OCI-LY1 (cell line): ENCODE data around the gene ITIH1.

Experiments
- H2AFZ ChIP-seq: fragments of 200-600 bp; sonication (generic), shearing (Covaris generic); 2 replicates; pipeline ENCODE4 v1.6.0; 2014; ENCODE audit warnings: antibody characterized with exemption, mild to moderate bottlenecking, low read length
- H3F3A ChIP-seq: fragments of 200-600 bp; sonication (generic), shearing (Covaris generic); 2 replicates; pipeline ENCODE4 v1.6.0; 2014; ENCODE audit warnings: mild to moderate bottlenecking, antibody characterized with exemption, low read length, moderate library complexity; ENCODE audit not compliant: insufficient read depth
- H3K27ac ChIP-seq: fragments of 200-600 bp; sonication (generic); 2 replicates; pipeline ENCODE4 v1.5.1; 2014; ENCODE audit warnings: low read length, mixed run types, mild to moderate bottlenecking, low read depth; ENCODE audit not compliant: poor library complexity, severe bottlenecking
- H3K27me3 ChIP-seq: fragments of 200-600 bp; sonication (generic); 2 replicates; pipeline ENCODE4 v1.6.0; 2014; ENCODE audit warnings: antibody characterized with exemption, mild to moderate bottlenecking, low read length, moderate library complexity; ENCODE audit not compliant: insufficient read depth
- H3K36me3 ChIP-seq: fragments of 200-600 bp; sonication (generic); 2 replicates; pipeline ENCODE4 v1.6.1; 2014; ENCODE audit warnings: mild to moderate bottlenecking, antibody characterized with exemption, low read length, moderate library complexity, mixed read lengths; ENCODE audit not compliant: insufficient read depth
- H3K4me1 ChIP-seq: fragments of 200-600 bp; sonication (generic); 2 replicates; pipeline ENCODE4 v1.5.1; 2014; ENCODE audit warnings: mild to moderate bottlenecking, low read length, moderate library complexity; ENCODE audit not compliant: insufficient read depth, severe bottlenecking
- H3K4me2 ChIP-seq: fragments of 200-600 bp; sonication (generic), shearing (Covaris generic); 2 replicates; pipeline ENCODE4 v1.6.1; 2014; ENCODE audit warnings: low read length
- H3K4me3 ChIP-seq: fragments of 200-600 bp; sonication (generic); 2 replicates; pipeline ENCODE4 v1.5.1; 2014; ENCODE audit warnings: low read length, low read depth, mild to moderate bottlenecking, mixed read lengths; ENCODE audit not compliant: poor library complexity, severe bottlenecking
- H3K79me2 ChIP-seq: fragments of 200-600 bp; shearing (Covaris generic); 2 replicates; pipeline ENCODE4 v1.6.1; 2016; ENCODE audit warnings: mixed run types, low read length, mixed read lengths; ENCODE audit not compliant: insufficient read depth
- H3K9ac ChIP-seq: fragments of 200-600 bp; sonication (generic), shearing (Covaris generic); 2 replicates; pipeline ENCODE4 v1.6.1; 2014; ENCODE audit warnings: mild to moderate bottlenecking, low read length, mixed read lengths
- H3K9me2 ChIP-seq: fragments of 200-600 bp; sonication (generic), shearing (Covaris generic); 2 replicates; pipeline ENCODE4 v1.6.1; 2014; ENCODE audit warnings: low read depth, mild to moderate bottlenecking, low read length, mixed read lengths
- H3K9me3 ChIP-seq: fragments of 200-600 bp; shearing (Covaris generic); 2 replicates; pipeline ENCODE4 v1.6.1; 2014; ENCODE audit warnings: low read length, mixed read lengths
- H4K20me1 ChIP-seq: fragments of 200-600 bp; sonication (generic), shearing (Covaris generic); 2 replicates; pipeline ENCODE4 v1.6.0; 2016; ENCODE audit warnings: mild to moderate bottlenecking, low read length; ENCODE audit not compliant: insufficient read depth
- EZH2 ChIP-seq: fragments of 200-600 bp; sonication (generic), shearing (Covaris generic); IDR thresholded peaks from 2 replicates; pipeline ENCODE4 v1.8.0; 2017; ENCODE audit warnings: borderline replicate concordance, mixed run types, mild to moderate bottlenecking, antibody characterized with exemption, low read length, moderate library complexity, mixed read lengths
- TF ChIP-seq, protein P1 (sequence below): fragments of 200-600 bp; sonication (generic), shearing (Covaris generic); IDR thresholded peaks from 2 replicates; pipeline ENCODE4 v1.5.1; 2017; ENCODE audit warnings: mild to moderate bottlenecking, antibody characterized with exemption, low read length, moderate library complexity, mixed read lengths

Gene ITIH1

DNA sequence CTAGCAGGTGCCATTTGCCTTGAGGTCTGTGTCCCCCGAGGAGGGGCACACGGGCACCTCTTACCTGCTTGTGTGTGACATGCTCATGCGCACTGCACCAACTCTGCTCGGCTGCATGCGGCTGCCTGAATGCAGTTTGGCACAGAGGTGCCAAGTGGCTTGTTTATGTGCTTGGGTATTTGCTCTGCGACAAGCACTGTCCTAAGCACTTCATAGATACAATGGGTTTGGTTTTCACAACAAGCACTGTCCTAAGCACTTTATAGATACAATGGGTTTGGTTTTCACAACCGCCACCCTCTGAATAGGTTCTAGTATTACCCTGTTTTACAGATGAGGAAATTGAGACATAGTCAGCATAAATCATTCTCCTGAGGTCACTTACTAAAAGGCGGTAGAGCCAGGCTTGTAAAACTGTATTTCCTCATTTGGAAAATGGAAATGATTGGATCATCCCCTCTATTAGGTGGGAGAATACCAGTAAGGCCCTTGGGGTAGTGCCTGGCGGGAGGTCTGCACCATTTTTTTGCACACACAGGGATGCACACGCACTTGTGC, 52.6 kb downstream of the ITIH1 start:
- Histone ChIP-seq H3K27me3 (no peaks in the 10 kb centered on the region), H3K9ac (no peak overlapping the region), H2AFZ (no peak overlapping the region), H3K4me1 (no peaks in the 10 kb centered on the region), H4K20me1 (no peaks in the 10 kb centered on the region), H3K4me2 (no peak overlapping the region), H3K27ac (no peak overlapping the region), H3K9me3 (no peaks in the 10 kb centered on the region), H3F3A (no peaks in the 10 kb centered on the region), H3K4me3 (no peak overlapping the region), H3K79me2 (no peaks in the 10 kb centered on the region), H3K9me2 (no peaks in the 10 kb centered on the region), H3K36me3 (no peaks in the 10 kb centered on the region)
- no peak for TF ChIP-seq EZH2
- TF ChIP-seq, protein P1, sequence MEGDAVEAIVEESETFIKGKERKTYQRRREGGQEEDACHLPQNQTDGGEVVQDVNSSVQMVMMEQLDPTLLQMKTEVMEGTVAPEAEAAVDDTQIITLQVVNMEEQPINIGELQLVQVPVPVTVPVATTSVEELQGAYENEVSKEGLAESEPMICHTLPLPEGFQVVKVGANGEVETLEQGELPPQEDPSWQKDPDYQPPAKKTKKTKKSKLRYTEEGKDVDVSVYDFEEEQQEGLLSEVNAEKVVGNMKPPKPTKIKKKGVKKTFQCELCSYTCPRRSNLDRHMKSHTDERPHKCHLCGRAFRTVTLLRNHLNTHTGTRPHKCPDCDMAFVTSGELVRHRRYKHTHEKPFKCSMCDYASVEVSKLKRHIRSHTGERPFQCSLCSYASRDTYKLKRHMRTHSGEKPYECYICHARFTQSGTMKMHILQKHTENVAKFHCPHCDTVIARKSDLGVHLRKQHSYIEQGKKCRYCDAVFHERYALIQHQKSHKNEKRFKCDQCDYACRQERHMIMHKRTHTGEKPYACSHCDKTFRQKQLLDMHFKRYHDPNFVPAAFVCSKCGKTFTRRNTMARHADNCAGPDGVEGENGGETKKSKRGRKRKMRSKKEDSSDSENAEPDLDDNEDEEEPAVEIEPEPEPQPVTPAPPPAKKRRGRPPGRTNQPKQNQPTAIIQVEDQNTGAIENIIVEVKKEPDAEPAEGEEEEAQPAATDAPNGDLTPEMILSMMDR, result no peak

DNA sequence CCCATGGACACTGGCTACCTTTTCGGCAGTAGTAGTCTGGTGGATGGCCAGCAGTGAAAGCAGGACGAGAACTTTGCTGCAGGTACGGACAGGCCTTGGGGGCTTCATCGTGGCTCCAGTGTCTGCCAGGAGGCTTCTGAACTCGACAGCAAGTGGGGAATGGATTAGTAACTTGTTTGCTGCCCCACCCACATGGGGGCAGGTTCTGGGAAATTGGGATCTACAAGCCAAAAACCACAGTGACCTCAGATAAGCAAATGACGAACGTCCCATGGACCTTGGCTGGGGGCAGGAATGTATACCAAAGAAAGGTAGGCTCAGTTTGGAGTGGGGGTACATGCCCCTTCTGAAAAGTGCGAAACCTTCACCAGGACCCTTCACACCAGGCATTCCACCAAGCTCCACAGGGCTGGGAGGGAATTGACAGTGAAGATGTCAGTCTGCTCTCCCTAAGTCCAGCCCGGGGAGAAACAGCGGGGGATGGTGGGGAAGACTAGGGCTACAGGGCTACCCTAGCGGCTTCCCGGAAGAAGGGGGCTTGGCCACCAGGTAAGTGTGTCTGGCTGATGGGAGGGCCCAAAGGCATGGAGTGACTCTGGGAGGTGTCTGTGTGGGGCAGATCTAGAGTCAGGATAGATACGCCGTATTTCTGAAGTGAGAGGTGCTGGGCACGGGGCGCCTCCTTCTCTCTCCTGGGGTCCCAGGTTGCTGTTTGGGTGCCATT, 53.3 kb downstream of the ITIH1 start, which contains the start of gene ITIH4:
TSS of gene ITIH4 (minus strand) at position 138 of the 724 bp plus-strand sequence. CDS start at position 108, 30 bp downstream.
- Histone ChIP-seq H3K4me3 (no peak within 1 kb of the TSS), H3K4me1 (no peaks in the 10 kb centered on the region), H3K27ac (no peak within 1 kb of the TSS), H3K9ac (no peak within 1 kb of the TSS), H3K79me2 (no peaks in the 10 kb centered on the region), H3K9me3 (no peaks in the 10 kb centered on the region), H3K4me2 (no peak within 1 kb of the TSS), H4K20me1 (no peaks in the 10 kb centered on the region), H3K9me2 (no peaks in the 10 kb centered on the region), H3K36me3 (no peaks in the 10 kb centered on the region), H3K27me3 (no peaks in the 10 kb centered on the region), H2AFZ (no peak within 1 kb of the TSS), H3F3A (no peaks in the 10 kb centered on the region)
- TF ChIP-seq, protein P1, result no peak
- no peak for TF ChIP-seq EZH2

DNA sequence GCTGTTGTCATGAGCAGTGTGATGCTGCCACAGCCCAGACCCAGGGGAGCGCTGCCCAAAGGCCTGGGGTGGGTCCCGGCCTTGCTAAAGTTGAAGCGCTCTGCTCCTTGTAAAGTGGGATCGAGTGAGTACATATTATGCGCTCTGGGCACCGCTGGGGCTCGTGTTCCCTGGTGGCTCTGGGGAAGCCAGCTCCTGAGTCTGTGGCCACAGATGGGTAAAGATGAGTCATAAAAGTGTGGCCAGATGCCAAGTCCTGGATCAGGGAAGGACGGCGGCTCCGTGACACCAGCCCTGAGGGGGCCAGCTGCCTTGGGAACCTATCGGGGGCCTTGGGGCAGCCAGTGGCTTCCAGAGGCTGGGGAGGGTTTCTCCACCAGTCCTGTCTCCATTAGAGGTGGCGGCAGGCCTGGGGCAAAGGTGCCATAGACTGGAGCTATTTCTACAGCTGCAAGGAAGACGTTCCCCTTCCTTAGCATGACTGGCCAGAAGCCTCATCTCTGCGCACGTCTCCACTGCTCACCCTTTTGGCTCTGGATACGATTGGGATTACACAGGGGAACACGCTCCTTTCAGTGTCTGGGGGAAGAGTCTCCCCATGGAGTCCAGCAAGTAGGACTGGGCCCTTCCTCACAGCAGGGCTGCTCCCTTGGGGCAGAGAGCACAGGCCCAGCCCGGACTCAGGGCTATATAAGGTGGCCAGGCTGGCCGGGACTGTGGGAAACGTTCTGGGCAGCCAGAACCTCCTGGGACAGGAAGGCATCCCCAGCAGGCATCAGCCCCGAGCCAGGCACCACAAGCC, 54.3 kb downstream of the ITIH1 start:
- no peak overlapping the region for H3K4me3 ChIP-seq
- no peaks in the 10 kb centered on the region for H3K9me2 ChIP-seq
- TF ChIP-seq, protein P1, result no peak
- no peak overlapping the region for H3K9ac ChIP-seq
- H3K4me1 ChIP-seq, result no peaks in the 10 kb centered on the region
- H4K20me1 ChIP-seq, result no peaks in the 10 kb centered on the region
- H3K79me2 ChIP-seq, result no peaks in the 10 kb centered on the region
- H3K27ac ChIP-seq, result no peak overlapping the region
- H3F3A ChIP-seq, result no peaks in the 10 kb centered on the region
- no peak overlapping the region for H2AFZ ChIP-seq
- H3K36me3 ChIP-seq, result no peaks in the 10 kb centered on the region
- H3K4me2 ChIP-seq, result no peak overlapping the region
- H3K27me3 ChIP-seq, result no peaks in the 10 kb centered on the region
- no peaks in the 10 kb centered on the region for H3K9me3 ChIP-seq
